Activated T-helper 17 cell treated with anti-CD3 and anti-CD28 coated beads, Interleukin-2, amount 50 U/mL, for 72 hours (primary cell): Measurements from ENCODE around the gene ZNF783. TPM values are rescaled to one million over a fixed set of nuclear protein-coding genes. Genes with fewer than 3 reads are reported as not detected.
A peak's percentile ranks its signal among the peaks of the same experiment; 100 is the strongest.
"Not testable (repeated sequence)": the region's sequence is repeated elsewhere in the genome, so short reads cannot be mapped to it uniquely, and the experiment has no call there.

Experiments used
- ATAC-seq: fragments of 150-1000 bp; cut with Tn5 transposase; replicated peaks from 2 replicates; pipeline ENCODE4 v1.10.0; 2021; ENCODE audit warnings: mild to moderate bottlenecking, moderate library complexity
- H3K27ac Mint-ChIP-seq: one replicate; pipeline ENCODE4 v1.8.0; 2022; ENCODE audit warnings: mixed read lengths
- H3K27me3 Mint-ChIP-seq: one replicate; pipeline ENCODE4 v1.8.0; 2022; ENCODE audit warnings: mixed read lengths
- H3K36me3 Mint-ChIP-seq: one replicate; pipeline ENCODE4 v1.8.0; 2022; ENCODE audit warnings: low read depth, mild to moderate bottlenecking, mixed read lengths
- H3K4me1 Mint-ChIP-seq: one replicate; pipeline ENCODE4 v1.8.0; 2022; ENCODE audit warnings: mixed read lengths
- H3K4me3 Mint-ChIP-seq: one replicate; pipeline ENCODE4 v1.8.0; 2022; ENCODE audit warnings: mild to moderate bottlenecking, mixed read lengths
- H3K9me3 Mint-ChIP-seq: one replicate; pipeline ENCODE4 v1.8.0; 2022; ENCODE audit warnings: mixed read lengths
- total RNA-seq, 2 donors: library from RNA; stranded (reverse); gene quantifications; one replicate each; pipeline ENCODE4 v1.2.3, GENCODE V29; 2022

The ZNF783 gene
- total RNA-seq, 2 donors from 2014 or later, result 12.7 to 17.3 TPM

DNA sequence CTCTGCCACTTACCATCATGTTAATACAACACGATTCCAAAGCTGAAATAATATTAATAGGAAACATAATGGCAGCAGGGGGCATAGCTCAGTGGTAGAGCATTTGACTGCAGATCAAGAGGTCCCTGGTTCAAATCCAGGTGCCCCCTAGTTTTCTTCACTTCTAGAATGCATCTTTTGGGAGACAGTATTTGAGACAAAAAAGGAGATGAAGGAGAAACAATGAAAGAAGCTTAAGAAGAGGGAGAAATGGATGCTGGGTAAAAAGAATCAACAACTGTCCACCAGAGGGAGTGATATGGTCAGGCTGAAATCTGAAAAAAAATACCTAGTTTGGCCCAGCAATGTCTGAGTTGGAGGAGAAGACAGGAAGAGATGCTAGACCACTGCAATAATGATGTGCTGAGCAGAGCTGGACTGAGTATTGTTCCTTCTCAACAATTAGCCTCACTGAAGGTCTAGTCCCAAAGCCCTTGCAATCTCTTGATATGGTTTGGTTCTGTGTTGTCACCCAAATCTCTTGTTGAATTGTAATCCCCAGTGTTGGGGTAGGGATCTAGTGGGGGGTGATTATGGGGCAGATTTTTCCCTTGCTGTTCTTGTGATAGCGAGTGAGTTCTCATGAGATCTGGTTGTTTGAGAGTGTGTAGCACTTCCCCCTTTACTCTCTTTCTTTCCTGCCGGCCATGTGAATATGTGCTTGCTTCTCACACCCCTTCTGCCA, 48.3 kb downstream of the ZNF783 start:
- no peaks in the 10 kb centered on the region for H3K27me3 Mint-ChIP-seq
- no peak overlapping the region for H3K27ac Mint-ChIP-seq
- no peaks in the 10 kb centered on the region for H3K4me1 Mint-ChIP-seq
- ATAC-seq, result peak; percentile 66
- H3K36me3 Mint-ChIP-seq, result no peaks in the 10 kb centered on the region
- H3K9me3 Mint-ChIP-seq, result no peaks in the 10 kb centered on the region
- H3K4me3 Mint-ChIP-seq, result no peak overlapping the region

GRCh38 chr7:149310990-149311573, 49.1 kb downstream of the ZNF783 start:
- no peak for ATAC-seq
- Mint-ChIP-seq H3K27ac (no peak overlapping the region), H3K36me3 (no peaks in the 10 kb centered on the region), H3K27me3 (no peaks in the 10 kb centered on the region), H3K4me3 (no peak overlapping the region), H3K4me1 (no peaks in the 10 kb centered on the region), H3K9me3 (no peaks in the 10 kb centered on the region)

- Mint-ChIP-seq H3K36me3 (no peaks in the 10 kb centered on the region), H3K9me3 (no peaks in the 10 kb centered on the region), H3K27me3 (peaks cover 4% of the 10 kb centered on the region), H3K27ac (no peak overlapping the region), H3K4me1 (no peaks in the 10 kb centered on the region), H3K4me3 (no peak overlapping the region)
- no peak for ATAC-seq
Observed at GRCh38 chr7:149313981-149314380, 52.0 kb downstream of the ZNF783 start.

- Mint-ChIP-seq H3K9me3 (no peaks in the 10 kb centered on the region), H3K36me3 (no peaks in the 10 kb centered on the region), H3K4me3 (no peak overlapping the region), H3K27me3 (peaks cover 18% of the 10 kb centered on the region), H3K4me1 (peaks cover 5% of the 10 kb centered on the region), H3K27ac (no peak overlapping the region)
- ATAC-seq, result peak; percentile 40
Observed at GRCh38 chr7:149316606-149317005, 54.6 kb downstream of the ZNF783 start.

- no peak overlapping the region for H3K4me3 Mint-ChIP-seq
- ATAC-seq, result no peak
- H3K9me3 Mint-ChIP-seq, result peaks cover 3% of the 10 kb centered on the region
- H3K27me3 Mint-ChIP-seq, result peaks cover 21% of the 10 kb centered on the region
- peaks cover 14% of the 10 kb centered on the region for H3K4me1 Mint-ChIP-seq
- H3K36me3 Mint-ChIP-seq, result no peaks in the 10 kb centered on the region
- no peak overlapping the region for H3K27ac Mint-ChIP-seq
Observed at GRCh38 chr7:149317496-149317895, 55.5 kb downstream of the ZNF783 start.

GRCh38 chr7:149317986-149318672, 56.1 kb downstream of the ZNF783 start:
- no peaks in the 10 kb centered on the region for H3K36me3 Mint-ChIP-seq
- no peak overlapping the region for H3K27ac Mint-ChIP-seq
- no peak overlapping the region for H3K4me3 Mint-ChIP-seq
- H3K4me1 Mint-ChIP-seq, result peaks cover 14% of the 10 kb centered on the region
- peak; percentile 44 for ATAC-seq
- H3K9me3 Mint-ChIP-seq, result peaks cover 3% of the 10 kb centered on the region
- peaks cover 21% of the 10 kb centered on the region for H3K27me3 Mint-ChIP-seq

DNA sequence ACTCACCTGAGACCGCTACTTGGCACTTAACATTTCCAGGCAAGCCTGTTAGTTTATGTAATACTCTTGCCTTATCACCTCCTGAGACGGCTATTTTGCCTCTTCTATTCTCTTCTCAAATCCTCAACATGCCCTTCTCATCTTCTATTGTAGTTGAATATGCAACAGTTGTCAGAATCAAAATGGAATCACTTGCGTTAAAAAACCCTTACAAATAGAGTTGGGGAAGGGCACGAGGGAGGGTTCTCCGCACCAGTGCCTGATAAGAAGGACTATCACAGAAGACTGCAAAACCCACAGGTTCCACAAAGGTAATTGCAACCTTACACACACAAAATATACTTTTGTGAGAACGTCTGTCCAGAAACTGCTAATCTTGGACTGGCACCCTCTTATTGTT, 57.4 kb downstream of the ZNF783 start:
- Mint-ChIP-seq H3K4me3 (no peak overlapping the region), H3K4me1 (peaks cover 14% of the 10 kb centered on the region), H3K27ac (no peak overlapping the region), H3K36me3 (no peaks in the 10 kb centered on the region), H3K9me3 (peaks cover 3% of the 10 kb centered on the region), H3K27me3 (peaks cover 21% of the 10 kb centered on the region)
- no peak for ATAC-seq

DNA sequence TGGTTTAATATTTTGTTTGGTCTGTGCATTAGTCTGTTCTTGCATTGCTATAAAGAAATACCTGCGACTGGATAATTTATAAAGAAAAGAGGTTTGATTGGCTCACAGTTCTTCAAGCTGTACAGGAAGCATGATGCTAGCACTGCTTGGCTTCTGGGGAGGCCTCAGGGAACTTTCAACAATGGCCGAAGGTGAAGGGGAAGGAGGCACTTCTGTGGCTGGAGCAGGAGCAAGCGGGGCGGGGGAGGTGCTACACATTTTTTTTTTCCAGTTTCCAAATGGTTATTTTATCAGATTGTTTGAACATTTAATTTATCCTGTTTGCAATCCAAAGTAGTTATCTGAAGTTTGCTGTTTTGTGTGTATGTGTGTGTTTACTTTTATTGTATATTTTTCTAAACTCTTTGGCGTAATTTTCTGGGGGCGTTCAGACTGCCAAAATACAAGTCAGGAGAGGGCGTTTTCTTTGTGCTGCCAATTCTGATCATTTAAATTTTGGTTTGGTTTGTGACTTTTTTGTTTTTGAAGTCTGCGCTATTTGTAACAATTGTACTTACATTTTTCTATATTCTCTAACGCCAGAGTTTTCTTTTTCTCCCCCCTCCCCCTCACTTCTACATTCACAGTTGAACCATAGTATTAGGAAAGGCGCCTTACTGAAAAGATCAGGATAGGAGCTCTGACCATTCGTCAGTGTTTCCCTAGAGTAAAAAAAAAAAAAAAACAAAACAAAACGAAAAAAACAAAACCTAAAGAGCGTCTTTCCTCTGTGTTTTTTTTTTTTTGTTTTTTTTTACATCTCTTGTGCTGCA, 58.5 kb downstream of the ZNF783 start:
- H3K4me1 Mint-ChIP-seq, result peaks cover 14% of the 10 kb centered on the region
- H3K4me3 Mint-ChIP-seq, result peak overlapping the region; percentile 71
- H3K27me3 Mint-ChIP-seq, result peaks cover 21% of the 10 kb centered on the region
- H3K27ac Mint-ChIP-seq, result peak overlapping the region; percentile 41
- H3K9me3 Mint-ChIP-seq, result peaks cover 3% of the 10 kb centered on the region
- ATAC-seq, result no peak
- no peaks in the 10 kb centered on the region for H3K36me3 Mint-ChIP-seq

GRCh38 chr7:149321125-149321905, 59.3 kb downstream of the ZNF783 start:
- Mint-ChIP-seq H3K27ac (peak overlapping the region; percentile 56), H3K4me3 (peak overlapping the region; percentile 71), H3K4me1 (peaks cover 14% of the 10 kb centered on the region), H3K27me3 (peaks cover 21% of the 10 kb centered on the region)
- ATAC-seq, result peak; percentile 75
- not testable (repeated sequence) for H3K36me3 Mint-ChIP-seq, H3K9me3 Mint-ChIP-seq

- Mint-ChIP-seq H3K36me3 (no peaks in the 10 kb centered on the region), H3K27me3 (peaks cover 21% of the 10 kb centered on the region), H3K4me1 (peaks cover 14% of the 10 kb centered on the region), H3K27ac (peak overlapping the region; percentile 56), H3K9me3 (peaks cover 3% of the 10 kb centered on the region), H3K4me3 (peak overlapping the region; percentile 71)
- ATAC-seq, result peak; percentile 68
Observed at GRCh38 chr7:149321978-149322541, 60.1 kb downstream of the ZNF783 start.

GRCh38 chr7:149322737-149323136, 60.7 kb downstream of the ZNF783 start:
- peak overlapping the region; percentile 71 for H3K4me3 Mint-ChIP-seq
- no peak for ATAC-seq
- H3K9me3 Mint-ChIP-seq, result peaks cover 3% of the 10 kb centered on the region
- peak overlapping the region; percentile 56 for H3K27ac Mint-ChIP-seq
- H3K27me3 Mint-ChIP-seq, result peaks cover 20% of the 10 kb centered on the region
- H3K36me3 Mint-ChIP-seq, result no peaks in the 10 kb centered on the region
- peaks cover 14% of the 10 kb centered on the region for H3K4me1 Mint-ChIP-seq

- peaks cover 14% of the 10 kb centered on the region for H3K4me1 Mint-ChIP-seq
- ATAC-seq, result no peak
- no peaks in the 10 kb centered on the region for H3K36me3 Mint-ChIP-seq
- H3K4me3 Mint-ChIP-seq, result no peak overlapping the region
- no peak overlapping the region for H3K27ac Mint-ChIP-seq
- H3K27me3 Mint-ChIP-seq, result peaks cover 13% of the 10 kb centered on the region
- peaks cover 3% of the 10 kb centered on the region for H3K9me3 Mint-ChIP-seq
Observed at GRCh38 chr7:149325248-149325647, 63.3 kb downstream of the ZNF783 start.

DNA sequence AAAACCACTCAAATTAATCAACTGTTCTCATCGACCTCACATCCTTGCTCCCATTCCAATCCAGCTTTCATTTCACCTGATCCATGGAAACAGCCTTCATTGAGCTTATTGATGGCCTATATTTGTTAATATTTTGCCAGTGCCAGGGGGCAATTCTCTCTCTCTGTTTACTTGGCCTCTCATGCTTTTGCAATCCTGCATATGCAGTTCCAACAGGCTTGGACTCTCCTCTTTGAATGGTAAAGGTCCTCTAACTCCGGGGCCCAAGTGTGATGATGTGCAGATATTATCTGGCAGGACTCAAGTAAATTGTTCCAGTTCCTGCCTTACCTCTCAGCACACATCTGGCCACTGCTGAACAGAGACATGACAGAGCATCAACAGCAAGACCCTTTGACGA, 67.3 kb downstream of the ZNF783 start:
- no peaks in the 10 kb centered on the region for H3K4me1 Mint-ChIP-seq

More for the DNA sequence above, 67.3 kb downstream of the ZNF783 start:
- Mint-ChIP-seq H3K9me3 (no peaks in the 10 kb centered on the region), H3K27ac (no peak overlapping the region), H3K4me3 (no peak overlapping the region), H3K27me3 (peaks cover 7% of the 10 kb centered on the region), H3K36me3 (no peaks in the 10 kb centered on the region)
- ATAC-seq, result no peak
